Smooth muscle cell (in vitro differentiated cells): ENCODE measurements around the gene GSK3B. TPM values are rescaled to one million over a fixed set of nuclear protein-coding genes. Genes with fewer than 3 reads are reported as not detected.
A peak's percentile ranks its signal among the peaks of the same experiment; 100 is the strongest.

Experiments used
- DNase-seq: peaks from one replicate; lab custom pipeline; 2025; ENCODE audit not compliant: unreplicated experiment; lab: John Stamatoyannopoulos, UW
- H2AFZ ChIP-seq: fragments of 200-600 bp; sonication (generic); 2 replicates; pipeline ENCODE4 v1.6.0; 2016; ENCODE audit warnings: antibody characterized with exemption, low read depth, mild to moderate bottlenecking
- H3F3A ChIP-seq: fragments of 200-600 bp; sonication (generic); 2 replicates; pipeline ENCODE4 v1.6.0; 2017; ENCODE audit warnings: antibody characterized with exemption, low read depth
- H3K27ac ChIP-seq: fragments of 200-600 bp; sonication (generic); 2 replicates; pipeline ENCODE4 v1.5.1; 2016; ENCODE audit warnings: low read depth, mild to moderate bottlenecking
- H3K27me3 ChIP-seq: fragments of 200-600 bp; sonication (generic); 2 replicates; pipeline ENCODE4 v1.6.1; 2016; ENCODE audit warnings: low read depth, mild to moderate bottlenecking
- H3K36me3 ChIP-seq: fragments of 200-600 bp; sonication (generic); 2 replicates; pipeline ENCODE4 v1.5.1; 2016; ENCODE audit warnings: low read depth
- H3K4me1 ChIP-seq: fragments of 200-600 bp; sonication (generic); 2 replicates; pipeline ENCODE4 v1.5.1; 2016; ENCODE audit warnings: low read depth
- H3K4me2 ChIP-seq: fragments of 200-600 bp; sonication (generic); 2 replicates; pipeline ENCODE4 v1.6.0; 2016; ENCODE audit warnings: mild to moderate bottlenecking
- H3K4me3 ChIP-seq: fragments of 200-600 bp; sonication (generic); 2 replicates; pipeline ENCODE4 v1.5.1; 2016; ENCODE audit warnings: mild to moderate bottlenecking
- H3K79me2 ChIP-seq: fragments of 200-600 bp; sonication (generic); 2 replicates; pipeline ENCODE4 v1.6.0; 2016; ENCODE audit warnings: low read depth, mild to moderate bottlenecking
- H3K9ac ChIP-seq: fragments of 200-600 bp; sonication (generic); 2 replicates; pipeline ENCODE4 v1.6.0; 2016; ENCODE audit warnings: low read depth
- H3K9me3 ChIP-seq: fragments of 200-600 bp; sonication (generic); replicated peaks from 2 replicates; pipeline ENCODE4 v1.5.1; 2016; ENCODE audit warnings: low read depth
- H4K20me1 ChIP-seq: fragments of 200-600 bp; sonication (generic); 2 replicates; pipeline ENCODE4 v1.6.0; 2016; ENCODE audit warnings: low read depth
- CTCF ChIP-seq: fragments of 200-600 bp; sonication (generic); IDR thresholded peaks from 2 replicates; pipeline ENCODE4 v1.5.1; 2017; ENCODE audit warnings: borderline replicate concordance, mild to moderate bottlenecking, antibody characterized with exemption; ENCODE audit not compliant: insufficient read depth, poor library complexity, severe bottlenecking
- WGBS: methylation state at CpG from one replicate; pipeline ENCODE4 v1.1.7; 2016; ENCODE audit warnings: low lambda C conversion rate; 5-methylcytosine and 5-hydroxymethylcytosine counted together
- polyA plus RNA-seq: library from polyadenylated mRNA; unstranded; fragments of >200 nt; fragmentation: Nextera tagmentation; extraction: Ambion mirVana; gene quantifications from 2 replicates; pipeline ENCODE4 v1.2.1, GENCODE V29; 2016
- total RNA-seq: library from RNA; depleted of rRNA; stranded (reverse); fragments of >200 nt; gene quantifications from 2 replicates; pipeline ENCODE4 v1.2.3, GENCODE V29; 2014

Gene GSK3B
- total and polyA plus RNA-seq, 2 experiments from 2014 or later = 27.3 to 61.8 TPM

- no peak for TF ChIP-seq CTCF
- WGBS = under 1% methylated on average over 31 of the region's 31 CpGs
- H3K27ac ChIP-seq = peak overlapping the region; percentile 100
- no peaks in the 10 kb centered on the region for H3K27me3 ChIP-seq
- peaks cover 64% of the 10 kb centered on the region for H3K79me2 ChIP-seq
- H3K4me2 ChIP-seq = peak overlapping the region; percentile 89
- peak overlapping the region; percentile 99 for H3K9ac ChIP-seq
- H3K9me3 ChIP-seq = no peaks in the 10 kb centered on the region
- H3F3A ChIP-seq = no peaks in the 10 kb centered on the region
- no peaks in the 10 kb centered on the region for H3K36me3 ChIP-seq
- H3K4me1 ChIP-seq = peaks cover 39% of the 10 kb centered on the region
- peaks cover 38% of the 10 kb centered on the region for H4K20me1 ChIP-seq
- DNase-seq = peak; percentile 100
- peak overlapping the region; percentile 98 for H3K4me3 ChIP-seq
- H2AFZ ChIP-seq = no peak overlapping the region
These were observed 554 bp upstream of the GSK3B start for GRCh38 chr3:120094776-120095225.

GRCh38 chr3:120093119-120093910, 932 bp downstream of the GSK3B start:
- H3K36me3 ChIP-seq = no peaks in the 10 kb centered on the region
- H3K4me3 ChIP-seq = peak overlapping the region; percentile 98
- peak overlapping the region; percentile 99 for H3K9ac ChIP-seq
- DNase-seq = no peak
- peak overlapping the region; percentile 73 for H2AFZ ChIP-seq
- H3F3A ChIP-seq = no peaks in the 10 kb centered on the region
- H3K27ac ChIP-seq = peak overlapping the region; percentile 100
- peaks cover 78% of the 10 kb centered on the region for H3K79me2 ChIP-seq
- peak overlapping the region; percentile 94 for H3K4me2 ChIP-seq
- peaks cover 53% of the 10 kb centered on the region for H4K20me1 ChIP-seq
- peaks cover 52% of the 10 kb centered on the region for H3K4me1 ChIP-seq
- no peaks in the 10 kb centered on the region for H3K27me3 ChIP-seq
- under 1% methylated on average over 21 of the region's 22 CpGs for WGBS
- no peak for TF ChIP-seq CTCF
- H3K9me3 ChIP-seq = no peaks in the 10 kb centered on the region

- Histone ChIP-seq H3K4me2 (peak overlapping the region; percentile 94), H3K9me3 (no peaks in the 10 kb centered on the region), H3K4me1 (peaks cover 45% of the 10 kb centered on the region), H3K27me3 (no peaks in the 10 kb centered on the region), H3K9ac (peak overlapping the region; percentile 99), H3K4me3 (peak overlapping the region; percentile 98), H4K20me1 (peaks cover 61% of the 10 kb centered on the region), H3K79me2 (peaks cover 78% of the 10 kb centered on the region), H3K36me3 (no peaks in the 10 kb centered on the region), H3K27ac (no peak overlapping the region), H2AFZ (no peak overlapping the region), H3F3A (no peaks in the 10 kb centered on the region)
- 6% methylated on average over 1 of the region's 1 CpG for WGBS
- no peak for TF ChIP-seq CTCF
- DNase-seq = no peak
These were observed 1.8 kb downstream of the GSK3B start for GRCh38 chr3:120092474-120092873.
